ENCODE measurements around the gene LRP11. TPM values are rescaled to one million over a fixed set of nuclear protein-coding genes. Genes with fewer than 3 reads are reported as not detected.
"Not testable (repeated sequence)": the region's sequence is repeated elsewhere in the genome, so short reads cannot be mapped to it uniquely, and the experiment has no call there.

Gene LRP11
- total RNA-seq, 1 experiment from 2014 or later, result 14.8 TPM

DNA sequence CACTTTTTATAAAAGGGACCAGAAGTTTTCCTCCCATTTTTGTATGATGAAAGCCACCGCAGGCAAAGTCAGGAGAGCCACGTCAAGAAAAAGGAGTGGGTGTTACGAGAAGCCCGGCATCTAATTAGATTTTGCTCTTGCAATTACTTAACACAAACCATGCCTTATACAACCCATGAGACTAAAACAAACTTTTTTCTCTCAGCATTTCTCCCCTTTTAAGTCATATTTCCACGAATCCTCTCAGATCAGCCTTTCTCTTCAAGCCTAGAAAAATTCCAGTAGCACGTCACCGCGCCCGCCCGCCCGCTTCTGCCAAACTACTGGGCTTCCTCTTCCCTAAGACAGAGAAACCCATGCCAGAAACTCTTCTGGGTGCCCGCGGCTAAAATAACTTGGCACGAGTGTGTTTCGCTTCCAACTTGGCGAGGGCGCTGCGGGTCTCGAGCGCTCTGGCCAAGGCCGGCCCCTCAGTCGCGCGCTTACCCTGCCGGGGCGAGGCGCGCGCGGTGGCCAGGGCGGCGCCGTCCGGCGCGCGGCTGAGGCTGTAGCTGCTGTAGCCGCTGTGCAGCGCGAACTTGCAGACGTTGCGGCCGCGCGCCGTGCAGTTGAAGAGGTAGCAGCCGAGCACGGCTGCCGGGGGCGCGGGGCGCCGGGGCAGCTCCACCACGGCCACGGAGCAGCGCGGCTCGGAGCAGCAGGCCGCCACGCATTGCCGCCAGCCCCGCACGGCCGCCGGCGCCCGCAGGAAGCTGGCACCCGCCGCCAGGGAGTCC is 1.0 kb downstream of the LRP11 start:
- Histone ChIP-seq H3K27ac (ENCODE audit: insufficient read length, low read depth, low read length) (no peak overlapping the region), H3T11ph (ENCODE audit: low read length) (no peak overlapping the region), H3K4me1 (ENCODE audit: insufficient read depth, low read length) (peaks cover 2% of the 10 kb centered on the region; the same call in 1 of the 2 replicates), H3K4ac (ENCODE audit: low read depth, low read length) (no peak overlapping the region), H4K20me1 (ENCODE audit: control insufficient read depth, insufficient read depth, insufficient read length) (peaks cover 3% of the 10 kb centered on the region), H3K23me2 (ENCODE audit: insufficient read length, low read depth, low read length, poor library complexity, severe bottlenecking) (peaks cover 12% of the 10 kb centered on the region), H2BK15ac (ENCODE audit: low read depth, low read length) (no peak overlapping the region), H2BK5ac (ENCODE audit: insufficient read length, low read length) (no peak overlapping the region), H4K5ac (ENCODE audit: insufficient read length, low read depth, low read length) (no peak overlapping the region), H3K56ac (ENCODE audit: insufficient read length, low read depth, low read length) (no peak overlapping the region), H3K9me3 (ENCODE audit: control insufficient read depth, low read depth, low read length) (no peaks in the 10 kb centered on the region), H4K91ac (ENCODE audit: insufficient read length, low read depth, low read length) (no peak overlapping the region), H3K4me2 (ENCODE audit: insufficient read depth, insufficient read length, low read length) (peak overlapping the region; percentile 78), H3K9ac (ENCODE audit: extremely low read depth, insufficient read length, low read length) (peak overlapping the region; percentile 36), H4K8ac (replicated peaks; ENCODE audit: insufficient read length, low read depth, low read length) (no peak overlapping the region), H3K23ac (ENCODE audit: insufficient read length, low read depth, low read length) (no peak overlapping the region), H3K18ac (ENCODE audit: insufficient read length, low read depth, low read length) (no peak overlapping the region), H2AFZ (ENCODE audit: low read length) (no peak overlapping the region), H3K14ac (ENCODE audit: insufficient read depth, low read length) (0 out of 2 replicates have a peak overlapping the region, but pooled peaks have one; percentile 1), H3K79me2 (ENCODE audit: insufficient read depth, low read length) (no peaks in the 10 kb centered on the region), H2BK12ac (ENCODE audit: insufficient read length, low read depth, low read length) (no peak overlapping the region), H2AK5ac (ENCODE audit: insufficient read length, low read length) (no peak overlapping the region), H2BK120ac (ENCODE audit: low read depth, low read length, poor library complexity, severe bottlenecking) (no peak overlapping the region), H2BK20ac (ENCODE audit: low read depth, low read length, poor library complexity, severe bottlenecking) (no peak overlapping the region), H3K27me3 (ENCODE audit: insufficient read depth, low read length) (no peaks in the 10 kb centered on the region), H3K79me1 (ENCODE audit: insufficient read depth, low read depth, low read length, poor library complexity, severe bottlenecking) (peaks cover 2% of the 10 kb centered on the region)
- H3K9me3 Mint-ChIP-seq, result no peaks in the 10 kb centered on the region
- H3K4me3 Mint-ChIP-seq, result peak overlapping the region; percentile 69 to 86
- TF ChIP-seq, protein P1, sequence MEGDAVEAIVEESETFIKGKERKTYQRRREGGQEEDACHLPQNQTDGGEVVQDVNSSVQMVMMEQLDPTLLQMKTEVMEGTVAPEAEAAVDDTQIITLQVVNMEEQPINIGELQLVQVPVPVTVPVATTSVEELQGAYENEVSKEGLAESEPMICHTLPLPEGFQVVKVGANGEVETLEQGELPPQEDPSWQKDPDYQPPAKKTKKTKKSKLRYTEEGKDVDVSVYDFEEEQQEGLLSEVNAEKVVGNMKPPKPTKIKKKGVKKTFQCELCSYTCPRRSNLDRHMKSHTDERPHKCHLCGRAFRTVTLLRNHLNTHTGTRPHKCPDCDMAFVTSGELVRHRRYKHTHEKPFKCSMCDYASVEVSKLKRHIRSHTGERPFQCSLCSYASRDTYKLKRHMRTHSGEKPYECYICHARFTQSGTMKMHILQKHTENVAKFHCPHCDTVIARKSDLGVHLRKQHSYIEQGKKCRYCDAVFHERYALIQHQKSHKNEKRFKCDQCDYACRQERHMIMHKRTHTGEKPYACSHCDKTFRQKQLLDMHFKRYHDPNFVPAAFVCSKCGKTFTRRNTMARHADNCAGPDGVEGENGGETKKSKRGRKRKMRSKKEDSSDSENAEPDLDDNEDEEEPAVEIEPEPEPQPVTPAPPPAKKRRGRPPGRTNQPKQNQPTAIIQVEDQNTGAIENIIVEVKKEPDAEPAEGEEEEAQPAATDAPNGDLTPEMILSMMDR (conservative IDR thresholded peaks at IDR 0.05), result no peak
- no CpG with 5 or more reads among the region's 69 CpGs for WGBS (ENCODE audit: extremely low coverage, insufficient read length, low lambda C conversion rate)
- H3K4me1 Mint-ChIP-seq, result peaks cover 35 to 45% of the 10 kb centered on the region in 2 experiments
- peak; percentile 51 for DNase-seq
- H3K36me3 Mint-ChIP-seq (ENCODE audit: insufficient read depth in 1 of 3, low read depth in 3 of 3), result no peaks in the 10 kb centered on the region; a peak in 1 of 7 replicates
- H3K27ac Mint-ChIP-seq, result no peak overlapping the region
- H3K27me3 Mint-ChIP-seq (ENCODE audit: low read depth), result peaks cover 22% of the 10 kb centered on the region

DNA sequence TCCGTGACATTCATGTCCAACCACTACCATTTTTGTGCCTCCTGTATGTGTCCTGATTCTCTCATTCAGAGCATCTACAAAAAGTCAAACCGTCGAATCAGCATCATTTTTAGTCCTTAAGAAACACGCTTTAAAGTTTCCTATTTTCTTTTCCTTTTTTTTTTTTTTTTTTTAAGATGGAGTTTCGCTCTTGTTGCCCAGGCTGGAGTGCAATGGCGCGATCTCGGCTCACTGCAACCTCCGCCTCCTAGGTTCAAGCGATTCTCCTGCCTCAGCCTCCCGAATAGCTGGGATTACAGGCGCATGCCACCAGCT is 1.8 kb downstream of the LRP11 start:
- H2AK5ac ChIP-seq (ENCODE audit: insufficient read length, low read length); H3K36me3 Mint-ChIP-seq (ENCODE audit: insufficient read depth in 1 of 3, low read depth in 3 of 3); H3K79me2 ChIP-seq (ENCODE audit: insufficient read depth, low read length); H3K18ac ChIP-seq (ENCODE audit: insufficient read length, low read depth, low read length); H2BK20ac ChIP-seq (ENCODE audit: low read depth, low read length, poor library complexity, severe bottlenecking); H4K5ac ChIP-seq (ENCODE audit: insufficient read length, low read depth, low read length); H3K27me3 ChIP-seq (ENCODE audit: insufficient read depth, low read length); H3K23ac ChIP-seq (ENCODE audit: insufficient read length, low read depth, low read length); H4K91ac ChIP-seq (ENCODE audit: insufficient read length, low read depth, low read length); H3K9me3 ChIP-seq (ENCODE audit: control insufficient read depth, low read depth, low read length); H3K14ac ChIP-seq (ENCODE audit: insufficient read depth, low read length); DNase-seq; H2BK12ac ChIP-seq (ENCODE audit: insufficient read length, low read depth, low read length); H4K8ac ChIP-seq (replicated peaks; ENCODE audit: insufficient read length, low read depth, low read length); H3K9me3 Mint-ChIP-seq; H3K27ac ChIP-seq (ENCODE audit: insufficient read length, low read depth, low read length); H3K9ac ChIP-seq (ENCODE audit: extremely low read depth, insufficient read length, low read length); H2BK15ac ChIP-seq (ENCODE audit: low read depth, low read length); H3K56ac ChIP-seq (ENCODE audit: insufficient read length, low read depth, low read length); H3K27ac Mint-ChIP-seq; H2BK120ac ChIP-seq (ENCODE audit: low read depth, low read length, poor library complexity, severe bottlenecking); H3K4ac ChIP-seq (ENCODE audit: low read depth, low read length); H4K20me1 ChIP-seq (ENCODE audit: control insufficient read depth, insufficient read depth, insufficient read length); H3K79me1 ChIP-seq (ENCODE audit: insufficient read depth, low read depth, low read length, poor library complexity, severe bottlenecking); H3K4me2 ChIP-seq (ENCODE audit: insufficient read depth, insufficient read length, low read length); H3T11ph ChIP-seq (ENCODE audit: low read length); H3K4me1 ChIP-seq (ENCODE audit: insufficient read depth, low read length); H2AFZ ChIP-seq (ENCODE audit: low read length); H2BK5ac ChIP-seq (ENCODE audit: insufficient read length, low read length): not testable (repeated sequence)
- peaks cover 12% of the 10 kb centered on the region for H3K23me2 ChIP-seq (ENCODE audit: insufficient read length, low read depth, low read length, poor library complexity, severe bottlenecking)
- Mint-ChIP-seq H3K4me1 (peaks cover 34 to 40% of the 10 kb centered on the region in 2 experiments), H3K4me3 (peak overlapping the region; percentile 69 to 86), H3K27me3 (ENCODE audit: low read depth) (peaks cover 22% of the 10 kb centered on the region)
- no CpG with 5 or more reads among the region's 12 CpGs for WGBS (ENCODE audit: extremely low coverage, insufficient read length, low lambda C conversion rate)

Measured in H9 (cell line).